C4-2B (cell line): ENCODE measurements around the gene SHKBP1.

ENCODE experiments used
- CTCF ChIP-seq: fragments of 450-650 bp; conservative IDR thresholded peaks from 2 replicates; pipeline ENCODE4 v1.5.1; 2017; ENCODE audit warnings: mild to moderate bottlenecking
- ZFX ChIP-seq: fragments of 450-650 bp; IDR thresholded peaks from 2 replicates; pipeline ENCODE4 v1.6.1; 2017

GRCh38 chr19:40599902-40600569, 23.4 kb downstream of the SHKBP1 start:
- TF ChIP-seq CTCF (no peak), ZFX (no peak)
